NCI-H748 treated with DMSO at 0.1 percent for 48 hours (cell line): ENCODE measurements around the gene PIP4K2A.

Experiments used
- DNase-seq: peaks from one replicate; lab custom pipeline; 2025; lab: John Stamatoyannopoulos, UW

The PIP4K2A gene

GRCh38 chr10:22620140-22620857 lies 94.1 kb downstream of the PIP4K2A start:
- DNase-seq = no peak

GRCh38 chr10:22619101-22619500 lies 95.3 kb downstream of the PIP4K2A start:
- DNase-seq = no peak

- no peak for DNase-seq
Observed at GRCh38 chr10:22618078-22618785, 96.1 kb downstream of the PIP4K2A start.

GRCh38 chr10:22617516-22617915 lies 96.9 kb downstream of the PIP4K2A start:
- DNase-seq = no peak

GRCh38 chr10:22617051-22617450 lies 97.3 kb downstream of the PIP4K2A start:
- no peak for DNase-seq

GRCh38 chr10:22615819-22616499 lies 98.4 kb downstream of the PIP4K2A start:
- peak; percentile 36 for DNase-seq

GRCh38 chr10:22615101-22615500 lies 99.3 kb downstream of the PIP4K2A start:
- DNase-seq = no peak

GRCh38 chr10:22613011-22613410 lies 101.4 kb downstream of the PIP4K2A start:
- DNase-seq = no peak

GRCh38 chr10:22612318-22612717 lies 102.1 kb downstream of the PIP4K2A start:
- no peak for DNase-seq

- no peak for DNase-seq
Observed at GRCh38 chr10:22611425-22612115, 102.8 kb downstream of the PIP4K2A start.

- no peak for DNase-seq
Observed at GRCh38 chr10:22610610-22611009, 103.8 kb downstream of the PIP4K2A start.

GRCh38 chr10:22609719-22610465 lies 104.5 kb downstream of the PIP4K2A start:
- no peak for DNase-seq

- DNase-seq = no peak
Observed at GRCh38 chr10:22609251-22609650, 105.1 kb downstream of the PIP4K2A start.

GRCh38 chr10:22607261-22607660 lies 107.1 kb downstream of the PIP4K2A start:
- no peak for DNase-seq

- DNase-seq = no peak
Observed at GRCh38 chr10:22606164-22606614, 108.2 kb downstream of the PIP4K2A start.

GRCh38 chr10:22605168-22605567 lies 109.2 kb downstream of the PIP4K2A start:
- no peak for DNase-seq

GRCh38 chr10:22604344-22605126 lies 109.8 kb downstream of the PIP4K2A start:
- DNase-seq = no peak

- no peak for DNase-seq
Observed at GRCh38 chr10:22603581-22603980, 110.8 kb downstream of the PIP4K2A start.

- no peak for DNase-seq
Observed at GRCh38 chr10:22601618-22602017, 112.8 kb downstream of the PIP4K2A start.

- DNase-seq = no peak
Observed at GRCh38 chr10:22599636-22600228, 114.6 kb downstream of the PIP4K2A start.
